GM23248 (cell line): ENCODE measurements around the gene WDR70. TPM values are rescaled to one million over a fixed set of nuclear protein-coding genes. Genes with fewer than 3 reads are reported as not detected.

Source experiments
- DNase-seq: peaks from one replicate; pipeline ENCODE4 v3.0.0-alpha.2; 2015
- H2AFZ ChIP-seq: fragments of 200-600 bp; sonication (generic); 2 replicates; pipeline ENCODE4 v1.6.1; 2016; ENCODE audit warnings: antibody characterized with exemption
- H3F3A ChIP-seq: fragments of 200-600 bp; sonication (generic); 2 replicates; pipeline ENCODE4 v1.6.1; 2016; ENCODE audit warnings: mild to moderate bottlenecking, antibody characterized with exemption, mixed run types; ENCODE audit not compliant: insufficient read depth
- H3K27ac ChIP-seq: fragments of 200-600 bp; sonication (generic); 2 replicates; pipeline ENCODE4 v1.5.1; 2016; ENCODE audit warnings: mild to moderate bottlenecking
- H3K27me3 ChIP-seq: fragments of 200-600 bp; sonication (generic); replicated peaks from 2 replicates; pipeline ENCODE4 v1.6.1; 2016; ENCODE audit warnings: mild to moderate bottlenecking; ENCODE audit not compliant: insufficient read depth
- H3K36me3 ChIP-seq: fragments of 200-600 bp; sonication (generic); 2 replicates; pipeline ENCODE4 v1.6.1; 2016; ENCODE audit warnings: low read depth, mild to moderate bottlenecking
- H3K4me1 ChIP-seq: fragments of 200-600 bp; sonication (generic); 2 replicates; pipeline ENCODE4 v1.6.1; 2016; ENCODE audit warnings: mild to moderate bottlenecking; ENCODE audit not compliant: insufficient read depth
- H3K4me2 ChIP-seq: fragments of 200-600 bp; sonication (generic); one replicate; pipeline ENCODE4 v1.6.1; 2016; ENCODE audit warnings: mild to moderate bottlenecking; ENCODE audit not compliant: unreplicated experiment
- H3K4me3 ChIP-seq: fragments of 200-600 bp; sonication (generic); 2 replicates; pipeline ENCODE4 v1.5.1; 2016; ENCODE audit warnings: mild to moderate bottlenecking
- H3K79me2 ChIP-seq: fragments of 200-600 bp; sonication (generic); 2 replicates; pipeline ENCODE4 v1.6.1; 2016; ENCODE audit warnings: mild to moderate bottlenecking; ENCODE audit not compliant: insufficient read depth
- H3K9ac ChIP-seq: fragments of 200-600 bp; sonication (generic); 2 replicates; pipeline ENCODE4 v1.6.1; 2016; ENCODE audit warnings: mild to moderate bottlenecking
- H3K9me2 ChIP-seq: fragments of 200-600 bp; sonication (generic); 2 replicates; pipeline ENCODE4 v1.6.1; 2016; ENCODE audit warnings: mixed run types, mild to moderate bottlenecking, moderate library complexity; ENCODE audit not compliant: insufficient read depth
- H3K9me3 ChIP-seq: fragments of 200-600 bp; sonication (generic); one replicate; pipeline ENCODE4 v1.6.1; 2017; ENCODE audit warnings: low read depth
- H4K20me1 ChIP-seq: fragments of 200-600 bp; sonication (generic); 2 replicates; pipeline ENCODE4 v1.6.0; 2016; ENCODE audit not compliant: insufficient read depth
- EZH2 ChIP-seq: fragments of 200-600 bp; sonication (generic); IDR thresholded peaks from 2 replicates; pipeline ENCODE4 v1.6.1; 2018; ENCODE audit warnings: antibody characterized with exemption, mild to moderate bottlenecking; ENCODE audit not compliant: insufficient read depth, poor library complexity, severe bottlenecking
- EZH2phosphoT487 ChIP-seq: fragments of 200-600 bp; sonication (generic); IDR thresholded peaks from 2 replicates; pipeline ENCODE4 v1.6.1; 2018; ENCODE audit warnings: antibody characterized with exemption, moderate library complexity, mild to moderate bottlenecking, low read depth; ENCODE audit not compliant: insufficient read depth
- WGBS, 2 experiments: methylation state at CpG; one replicate each; pipeline ENCODE4 v1.1.6; 2015 to 2017; ENCODE audit warnings: low lambda C conversion rate in 2 of 2, low coverage in 1 of 2; ENCODE audit errors: missing lambda C conversion rate in 2 of 2; 5-methylcytosine and 5-hydroxymethylcytosine counted together
- in situ Hi-C: fragments of 300-500 bp; cut with MboI; formaldehyde crosslinking; loops from 2 replicates; pipeline ENCODE4 v1.15.0; 2020
- polyA plus RNA-seq: library from polyadenylated mRNA; unstranded; fragments of >200 nt; fragmentation: Nextera tagmentation; extraction: Ambion mirVana; gene quantifications from 2 replicates; pipeline ENCODE4 v1.2.1, GENCODE V29; 2016
- total RNA-seq: library from RNA; depleted of rRNA; stranded (reverse); fragments of >200 nt; shearing (Covaris generic); gene quantifications from 2 replicates; pipeline ENCODE4 v1.2.3, GENCODE V29; 2014

Gene WDR70
- total and polyA plus RNA-seq, 2 experiments from 2014 or later: 20.8 to 24.9 TPM

- no peak for TF ChIP-seq EZH2
- TF ChIP-seq EZH2phosphoT487: no peak
- Histone ChIP-seq H3K27ac (no peak overlapping the region), H4K20me1 (no peaks in the 10 kb centered on the region), H3K9me2 (no peaks in the 10 kb centered on the region; the same call in 1 of the 2 replicates), H3K4me1 (peaks cover 26% of the 10 kb centered on the region), H3K4me2 (no peak overlapping the region), H3K4me3 (no peak overlapping the region), H3F3A (0 out of 2 replicates have a peak, but pooled peaks cover 10% of the 10 kb centered on the region), H2AFZ (no peak overlapping the region), H3K9me3 (no peaks in the 10 kb centered on the region), H3K79me2 (peaks cover 4% of the 10 kb centered on the region; the same call in 1 of the 2 replicates), H3K9ac (no peak overlapping the region), H3K36me3 (no peaks in the 10 kb centered on the region), H3K27me3 (no peaks in the 10 kb centered on the region)
- in situ Hi-C loops: no loop called here
- no peak for DNase-seq
- 79 to 86% methylated on average over 3 of the region's 3 CpGs for WGBS, 2 experiments
Measured at GRCh38 chr5:37662362-37662761, 283.2 kb downstream of the WDR70 start.

DNA sequence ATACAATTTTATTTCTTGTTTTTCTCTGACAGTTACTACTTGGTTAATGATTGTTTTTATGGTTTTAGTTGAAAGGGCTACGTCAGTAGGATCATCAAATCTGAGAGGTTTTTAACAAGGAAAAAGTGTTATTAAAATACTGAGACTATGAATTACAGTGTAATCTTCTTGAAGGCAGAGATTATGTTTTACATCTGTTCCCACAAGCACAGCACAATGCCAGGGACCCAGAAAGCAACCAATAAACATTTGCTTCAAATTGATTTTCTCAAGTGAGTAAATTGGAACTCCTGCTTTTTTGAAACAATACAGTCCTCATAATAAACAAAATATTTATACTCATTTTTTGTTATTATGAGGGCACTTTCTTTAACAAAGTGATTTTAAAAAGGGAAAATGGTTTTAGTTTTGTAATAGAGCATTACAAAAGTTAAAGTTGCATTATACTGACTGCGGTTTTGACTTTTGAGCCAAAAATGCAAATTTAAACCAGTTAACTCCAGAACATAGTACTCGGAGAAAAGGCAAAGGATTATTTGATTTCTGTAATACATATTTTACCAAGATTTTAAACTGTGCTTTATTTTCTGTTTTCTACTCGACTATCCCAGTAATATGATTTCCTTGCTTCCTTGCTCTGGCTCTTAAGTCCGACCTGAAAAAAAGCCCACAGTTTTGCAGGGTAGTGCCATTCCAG, 283.8 kb downstream of the WDR70 start:
- TF ChIP-seq EZH2 (no peak), EZH2phosphoT487 (no peak)
- Histone ChIP-seq H3K4me1 (peaks cover 32% of the 10 kb centered on the region), H3K36me3 (no peaks in the 10 kb centered on the region), H2AFZ (no peak overlapping the region), H3F3A (peaks cover 12% of the 10 kb centered on the region), H3K4me3 (peak overlapping the region; percentile 22; the same call in 1 of the 2 replicates), H3K27me3 (no peaks in the 10 kb centered on the region), H3K79me2 (peaks cover 4% of the 10 kb centered on the region; the same call in 1 of the 2 replicates), H3K4me2 (peak overlapping the region; percentile 53), H3K9me2 (no peaks in the 10 kb centered on the region; the same call in 1 of the 2 replicates), H3K27ac (peak overlapping the region; percentile 52), H3K9me3 (no peaks in the 10 kb centered on the region), H4K20me1 (no peaks in the 10 kb centered on the region), H3K9ac (peak overlapping the region; percentile 55)
- in situ Hi-C loops: no loop called here
- 27 to 35% methylated on average over 5 of the region's 5 CpGs for WGBS, 2 experiments
- peak; percentile 55 for DNase-seq

DNA sequence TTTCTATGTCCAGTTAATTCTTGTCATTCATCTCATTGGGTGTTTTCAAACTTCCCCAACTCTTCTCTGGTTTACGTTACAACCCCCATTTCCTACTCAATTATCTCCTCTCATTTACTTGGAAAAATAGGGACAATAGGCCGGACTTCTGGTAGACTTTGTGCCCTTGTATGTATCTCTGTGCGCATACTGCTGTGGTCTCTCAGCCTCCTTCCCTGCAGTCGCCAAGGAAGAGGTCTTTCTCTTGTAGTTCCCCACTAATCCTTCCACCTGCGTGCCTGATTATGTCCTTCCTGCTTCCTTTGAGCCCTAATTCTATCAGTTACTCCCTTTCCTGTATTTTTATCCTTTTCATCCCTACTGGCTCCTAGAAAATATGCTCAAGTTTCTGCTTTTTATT, 284.4 kb downstream of the WDR70 start:
- H3K9me2 ChIP-seq: no peaks in the 10 kb centered on the region; the same call in 1 of the 2 replicates
- no peaks in the 10 kb centered on the region for H3K36me3 ChIP-seq
- H3K27me3 ChIP-seq: no peaks in the 10 kb centered on the region
- H3K9me3 ChIP-seq: no peaks in the 10 kb centered on the region
- no peak for TF ChIP-seq EZH2phosphoT487
- TF ChIP-seq EZH2: no peak
- no peaks in the 10 kb centered on the region for H4K20me1 ChIP-seq
- H3K4me3 ChIP-seq: peak overlapping the region; percentile 22; the same call in 1 of the 2 replicates
- peaks cover 17% of the 10 kb centered on the region for H3F3A ChIP-seq
- H3K9ac ChIP-seq: peak overlapping the region; percentile 55
- no peak for DNase-seq
- WGBS, 2 experiments: 89 to 95% methylated on average over 5 of the region's 5 CpGs
- peaks cover 34% of the 10 kb centered on the region for H3K4me1 ChIP-seq
- peak overlapping the region; percentile 53 for H3K4me2 ChIP-seq
- H3K79me2 ChIP-seq: peaks cover 4% of the 10 kb centered on the region; the same call in 1 of the 2 replicates
- in situ Hi-C loops: no loop called here
- no peak overlapping the region for H2AFZ ChIP-seq
- H3K27ac ChIP-seq: peak overlapping the region; percentile 52

DNA sequence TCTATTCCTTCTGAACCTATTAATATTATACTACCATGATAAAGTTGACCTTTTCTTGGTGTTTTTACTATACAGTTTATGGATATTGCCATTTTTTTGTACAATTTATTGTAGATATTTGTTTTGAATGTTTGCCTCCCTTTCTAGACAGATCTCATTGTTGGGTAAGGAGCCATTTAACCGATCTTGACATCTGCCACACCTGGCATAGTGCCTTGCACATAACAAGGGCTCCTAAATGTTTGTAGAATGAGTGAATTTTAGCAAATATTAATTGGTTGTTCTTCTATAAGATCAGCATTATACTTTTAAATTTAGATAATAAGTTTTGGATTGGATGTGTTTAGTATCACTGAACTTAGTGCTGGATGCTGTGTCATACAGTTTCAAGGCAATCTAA, 285.4 kb downstream of the WDR70 start:
- Histone ChIP-seq H3K4me2 (no peak overlapping the region), H3K27me3 (no peaks in the 10 kb centered on the region), H3K4me3 (no peak overlapping the region), H3K9ac (no peak overlapping the region), H3K36me3 (no peaks in the 10 kb centered on the region), H2AFZ (no peak overlapping the region), H3F3A (peaks cover 24% of the 10 kb centered on the region), H3K79me2 (peaks cover 4% of the 10 kb centered on the region; the same call in 1 of the 2 replicates), H3K27ac (no peak overlapping the region), H3K4me1 (peaks cover 36% of the 10 kb centered on the region), H3K9me3 (no peaks in the 10 kb centered on the region), H3K9me2 (no peaks in the 10 kb centered on the region; the same call in 1 of the 2 replicates), H4K20me1 (no peaks in the 10 kb centered on the region)
- in situ Hi-C loops: no loop called here
- DNase-seq: no peak
- no peak for TF ChIP-seq EZH2phosphoT487
- TF ChIP-seq EZH2: no peak
- 95 to 100% methylated on average over 1 of the region's 1 CpG for WGBS, 2 experiments
